ENCODE measurements around the gene BCL11A.

Gene BCL11A

GRCh38 chr2:60406192-60406591 lies 147.3 kb downstream of the BCL11A start:
- no peak for DNase-seq (ENCODE audit: low spot score)

GRCh38 chr2:60405271-60405919 lies 148.1 kb downstream of the BCL11A start:
- DNase-seq (ENCODE audit: low spot score), result no peak

Measured in kidney capillary endothelial cell (primary cell).